Measurements from ENCODE around the gene GJE1. TPM values are rescaled to one million over a fixed set of nuclear protein-coding genes. Genes with fewer than 3 reads are reported as not detected.
"Not testable (repeated sequence)": the region's sequence is repeated elsewhere in the genome, so short reads cannot be mapped to it uniquely, and the experiment has no call there.

GJE1 gene
- not detected in 2 replicates for total RNA-seq (2014; rRNA removed; shearing (Covaris generic))

- no peak for DNase-seq (ENCODE audit: low read depth)
Observed at GRCh38 chr6:142132625-142133024, at the start of gene GJE1. Gene GJE1, plus strand, starts transcription at chr6:142132925. Its CDS starts 234 bp downstream, at chr6:142133159.

GRCh38 chr6:142087950-142088857 lies 44.5 kb upstream of the GJE1 start:
- DNase-seq (ENCODE audit: low read depth), result no peak

GRCh38 chr6:142088858-142089216 lies 43.9 kb upstream of the GJE1 start:
- DNase-seq (ENCODE audit: low read depth), result peak; percentile 54

- DNase-seq (ENCODE audit: low read depth), result not testable (repeated sequence)
Observed at GRCh38 chr6:142104820-142105219, 27.9 kb upstream of the GJE1 start.

GRCh38 chr6:142110820-142111219 lies 21.9 kb upstream of the GJE1 start:
- not testable (repeated sequence) for DNase-seq (ENCODE audit: low read depth)

GRCh38 chr6:142112451-142113061 lies 20.2 kb upstream of the GJE1 start:
- peak; percentile 78 for DNase-seq (ENCODE audit: low read depth)

GRCh38 chr6:142117366-142117765 lies 15.4 kb upstream of the GJE1 start:
- DNase-seq (ENCODE audit: low read depth), result no peak

GRCh38 chr6:142118328-142118727 lies 14.4 kb upstream of the GJE1 start:
- DNase-seq (ENCODE audit: low read depth), result peak; percentile 3

GRCh38 chr6:142118925-142119324 lies 13.8 kb upstream of the GJE1 start:
- DNase-seq (ENCODE audit: low read depth), result no peak

GRCh38 chr6:142121342-142121741 lies 11.4 kb upstream of the GJE1 start:
- no peak for DNase-seq (ENCODE audit: low read depth)

GRCh38 chr6:142130814-142131213 lies 1.9 kb upstream of the GJE1 start:
- no peak for DNase-seq (ENCODE audit: low read depth)

GRCh38 chr6:142138876-142139275 lies 6.2 kb downstream of the GJE1 start:
- no peak for DNase-seq (ENCODE audit: low read depth)

- DNase-seq (ENCODE audit: low read depth), result not testable (repeated sequence)
Observed at GRCh38 chr6:142141531-142141930, 8.8 kb downstream of the GJE1 start.

GRCh38 chr6:142146828-142147662 lies 14.3 kb downstream of the GJE1 start, which contains the start of the genes NMBR and VTA1:
Gene NMBR, minus strand, starts transcription at chr6:142147122. Its CDS starts 58,464 bp downstream, at chr6:142088658.
Gene VTA1, plus strand, starts transcription at chr6:142147263. Its CDS starts 25 bp downstream, at chr6:142147288.
- DNase-seq (ENCODE audit: low read depth), result peak; percentile 100

- DNase-seq (ENCODE audit: low read depth), result peak; percentile 70
Observed at GRCh38 chr6:142152746-142153145, 20.0 kb downstream of the GJE1 start.

GRCh38 chr6:142153196-142153595 lies 20.5 kb downstream of the GJE1 start:
- no peak for DNase-seq (ENCODE audit: low read depth)

GRCh38 chr6:142154336-142154735 lies 21.6 kb downstream of the GJE1 start:
- no peak for DNase-seq (ENCODE audit: low read depth)

GRCh38 chr6:142155091-142155490 lies 22.4 kb downstream of the GJE1 start:
- DNase-seq (ENCODE audit: low read depth), result no peak

- peak; percentile 32 for DNase-seq (ENCODE audit: low read depth)
Observed at GRCh38 chr6:142155895-142156757, 23.4 kb downstream of the GJE1 start.

GRCh38 chr6:142156758-142157068 lies 24.0 kb downstream of the GJE1 start:
- not testable (repeated sequence) for DNase-seq (ENCODE audit: low read depth)

- DNase-seq (ENCODE audit: low read depth), result no peak
Observed at GRCh38 chr6:142162780-142163179, 30.1 kb downstream of the GJE1 start.

All from M059J (cell line).